LNCAP (cell line): ENCODE results near the gene PRKCZ.

ENCODE experiments used
- CTCF ChIP-seq: fragments of 450-650 bp; IDR thresholded peaks from 2 replicates; pipeline ENCODE4 v1.5.1; 2017; ENCODE audit warnings: mild to moderate bottlenecking

Gene PRKCZ

GRCh38 chr1:2215909-2216766, 165.9 kb downstream of the PRKCZ start:
- TF ChIP-seq CTCF, result no peak

- TF ChIP-seq CTCF, result no peak
These were observed 166.5 kb downstream of the PRKCZ start for GRCh38 chr1:2216767-2217058.

- TF ChIP-seq CTCF, result no peak
These were observed 171.1 kb downstream of the PRKCZ start for GRCh38 chr1:2221271-2221670.

- no peak for TF ChIP-seq CTCF
These were observed 174.0 kb downstream of the PRKCZ start for GRCh38 chr1:2224170-2224584.

- no peak for TF ChIP-seq CTCF
These were observed 174.6 kb downstream of the PRKCZ start for GRCh38 chr1:2224631-2225428.

- TF ChIP-seq CTCF, result no peak
These were observed 176.5 kb downstream of the PRKCZ start for GRCh38 chr1:2226525-2227345.

GRCh38 chr1:2227346-2228156, 177.3 kb downstream of the PRKCZ start:
- TF ChIP-seq CTCF, result no peak
